ENCODE results near the gene SCPEP1. TPM values are rescaled to one million over a fixed set of nuclear protein-coding genes. Genes with fewer than 3 reads are reported as not detected.

SCPEP1 gene
- total and polyA plus RNA-seq, 5 donors from 2014 or later: 14.5 to 24.9 (median 23.0) TPM

GRCh38 chr17:57045868-57046704 is 68.2 kb downstream of the SCPEP1 start:
- H3K36me3 Mint-ChIP-seq: peaks cover 3% of the 10 kb centered on the region

GRCh38 chr17:57046749-57047148 is 68.8 kb downstream of the SCPEP1 start:
- no peaks in the 10 kb centered on the region for H3K9me3 ChIP-seq (ENCODE audit: control insufficient read depth in 2 of 2, low read length in 2 of 2)
- peak overlapping the region in 3 of 4 donors; percentile 35 to 62 (median 52) for H3K4me3 Mint-ChIP-seq
- no peak overlapping the region for H3K27ac ChIP-seq (ENCODE audit: insufficient read depth, low read length, poor library complexity, severe bottlenecking)
- peaks cover 0 to 2% (median 0%) of the 10 kb centered on the region in 7 donors for H3K9me3 Mint-ChIP-seq
- peaks cover 67% of the 10 kb centered on the region for H3K27me3 Mint-ChIP-seq
- ATAC-seq (ENCODE audit: low read depth in 2 of 2) (no peak), DNase-seq (peak in 1 of 3 donors; percentile 5)
- H3K4me1 ChIP-seq (ENCODE audit: control insufficient read depth, insufficient read depth, low read length, poor library complexity, severe bottlenecking): peaks cover 16% of the 10 kb centered on the region
- H3K4me3 ChIP-seq (ENCODE audit: low read depth, low read length): no peak overlapping the region
- peaks cover 5 to 14% (median 11%) of the 10 kb centered on the region in 4 donors for H3K4me1 Mint-ChIP-seq
- H3K36me3 ChIP-seq (ENCODE audit: control insufficient read depth, insufficient read depth, low read length): no peaks in the 10 kb centered on the region
- H3K27me3 ChIP-seq (ENCODE audit: control insufficient read depth, insufficient read depth, low read length): peaks cover 21% of the 10 kb centered on the region
- no peak overlapping the region for H3K27ac Mint-ChIP-seq
- H3K36me3 Mint-ChIP-seq: peaks cover 3% of the 10 kb centered on the region

More at GRCh38 chr17:57045868-57046704, 68.2 kb downstream of the SCPEP1 start:
- no peaks in the 10 kb centered on the region for H3K9me3 ChIP-seq (ENCODE audit: control insufficient read depth in 2 of 2, low read length in 2 of 2)
- peak; percentile 43 to 46 for ATAC-seq (ENCODE audit: low read depth in 2 of 2)
- peaks cover 23% of the 10 kb centered on the region for H3K27me3 ChIP-seq (ENCODE audit: control insufficient read depth, insufficient read depth, low read length)
- H3K4me1 ChIP-seq (ENCODE audit: control insufficient read depth, insufficient read depth, low read length, poor library complexity, severe bottlenecking): peaks cover 16% of the 10 kb centered on the region
- no peak overlapping the region for H3K27ac ChIP-seq (ENCODE audit: insufficient read depth, low read length, poor library complexity, severe bottlenecking)
- Mint-ChIP-seq H3K9me3 (peaks cover 0 to 2% (median 0%) of the 10 kb centered on the region in 7 donors), H3K4me3 (peak overlapping the region in 3 of 4 donors; percentile 52 to 86 (median 77)), H3K27ac (no peak overlapping the region), H3K27me3 (peaks cover 62% of the 10 kb centered on the region), H3K4me1 (peaks cover 5 to 14% (median 11%) of the 10 kb centered on the region in 4 donors)
- no peak overlapping the region for H3K4me3 ChIP-seq (ENCODE audit: low read depth, low read length)
- peak in 2 of 3 donors; percentile 14 to 22 for DNase-seq
- H3K36me3 ChIP-seq (ENCODE audit: control insufficient read depth, insufficient read depth, low read length): no peaks in the 10 kb centered on the region

- DNase-seq (no peak), ATAC-seq (ENCODE audit: low read depth in 2 of 2) (no peak)
- H3K9me3 ChIP-seq (ENCODE audit: control insufficient read depth in 2 of 2, low read length in 2 of 2): no peaks in the 10 kb centered on the region
- no peak overlapping the region for H3K27ac ChIP-seq (ENCODE audit: insufficient read depth, low read length, poor library complexity, severe bottlenecking)
- peaks cover 3% of the 10 kb centered on the region for H3K36me3 Mint-ChIP-seq
- H3K36me3 ChIP-seq (ENCODE audit: control insufficient read depth, insufficient read depth, low read length): no peaks in the 10 kb centered on the region
- peaks cover 5 to 14% (median 11%) of the 10 kb centered on the region in 4 donors for H3K4me1 Mint-ChIP-seq
- peak overlapping the region in 1 of 3 donors; percentile 0 for H3K27ac Mint-ChIP-seq
- H3K27me3 Mint-ChIP-seq: peaks cover 67% of the 10 kb centered on the region
- H3K4me1 ChIP-seq (ENCODE audit: control insufficient read depth, insufficient read depth, low read length, poor library complexity, severe bottlenecking): peaks cover 16% of the 10 kb centered on the region
- H3K4me3 Mint-ChIP-seq: no peak overlapping the region
- peaks cover 18% of the 10 kb centered on the region for H3K27me3 ChIP-seq (ENCODE audit: control insufficient read depth, insufficient read depth, low read length)
- peaks cover 0 to 2% (median 0%) of the 10 kb centered on the region in 7 donors for H3K9me3 Mint-ChIP-seq
- H3K4me3 ChIP-seq (ENCODE audit: low read depth, low read length): no peak overlapping the region
These were observed 70.2 kb downstream of the SCPEP1 start for GRCh38 chr17:57048096-57048495.

GRCh38 chr17:57050306-57050705 is 72.4 kb downstream of the SCPEP1 start:
- Mint-ChIP-seq H3K27me3 (peaks cover 62% of the 10 kb centered on the region), H3K4me1 (peaks cover 0 to 12% (median 10%) of the 10 kb centered on the region in 4 donors), H3K36me3 (no peaks in the 10 kb centered on the region), H3K4me3 (no peak overlapping the region), H3K9me3 (peaks cover 0 to 2% (median 0%) of the 10 kb centered on the region in 7 donors), H3K27ac (no peak overlapping the region)
- no peak overlapping the region for H3K4me3 ChIP-seq (ENCODE audit: low read depth, low read length)
- H3K36me3 ChIP-seq (ENCODE audit: control insufficient read depth, insufficient read depth, low read length): no peaks in the 10 kb centered on the region
- H3K27ac ChIP-seq (ENCODE audit: insufficient read depth, low read length, poor library complexity, severe bottlenecking): no peak overlapping the region
- ATAC-seq (ENCODE audit: low read depth in 2 of 2) (no peak), DNase-seq (no peak)
- peaks cover 10% of the 10 kb centered on the region for H3K27me3 ChIP-seq (ENCODE audit: control insufficient read depth, insufficient read depth, low read length)
- peaks cover 15% of the 10 kb centered on the region for H3K4me1 ChIP-seq (ENCODE audit: control insufficient read depth, insufficient read depth, low read length, poor library complexity, severe bottlenecking)
- no peaks in the 10 kb centered on the region for H3K9me3 ChIP-seq (ENCODE audit: control insufficient read depth in 2 of 2, low read length in 2 of 2)

GRCh38 chr17:57051886-57052361 is 74.0 kb downstream of the SCPEP1 start:
- no peak for DNase-seq
- ATAC-seq (ENCODE audit: low read depth in 2 of 2): no peak
- H3K4me3 ChIP-seq (ENCODE audit: low read depth, low read length): no peak overlapping the region
- H3K27ac Mint-ChIP-seq: no peak overlapping the region
- H3K36me3 ChIP-seq (ENCODE audit: control insufficient read depth, insufficient read depth, low read length): no peaks in the 10 kb centered on the region
- H3K36me3 Mint-ChIP-seq: no peaks in the 10 kb centered on the region
- H3K27me3 ChIP-seq (ENCODE audit: control insufficient read depth, insufficient read depth, low read length): peaks cover 8% of the 10 kb centered on the region
- H3K27ac ChIP-seq (ENCODE audit: insufficient read depth, low read length, poor library complexity, severe bottlenecking): no peak overlapping the region
- H3K9me3 Mint-ChIP-seq: peaks cover 0 to 2% (median 0%) of the 10 kb centered on the region in 7 donors
- H3K27me3 Mint-ChIP-seq: peaks cover 52% of the 10 kb centered on the region
- H3K4me3 Mint-ChIP-seq: no peak overlapping the region
- peaks cover 0 to 12% (median 3%) of the 10 kb centered on the region in 4 donors for H3K4me1 Mint-ChIP-seq
- H3K4me1 ChIP-seq (ENCODE audit: control insufficient read depth, insufficient read depth, low read length, poor library complexity, severe bottlenecking): no peaks in the 10 kb centered on the region
- no peaks in the 10 kb centered on the region for H3K9me3 ChIP-seq (ENCODE audit: control insufficient read depth in 2 of 2, low read length in 2 of 2)

Other genes starting within 250 kb of the SCPEP1 start
- 6.2 TPM for gene C17orf67, start 144.2 kb upstream of the SCPEP1 start, total RNA-seq
- gene C17orf67, start 144.2 kb upstream of the SCPEP1 start, polyA plus RNA-seq: 1 to 10 TPM; 1.5 to 2.4 (median 2.1) TPM
- gene DGKE, start 144.0 kb upstream of the SCPEP1 start, total RNA-seq: 45.5 TPM
- 1 to 10 TPM; 6.2 to 9.5 (median 7.4) TPM for gene DGKE, start 144.0 kb upstream of the SCPEP1 start, polyA plus RNA-seq
- gene TRIM25, start 64.1 kb upstream of the SCPEP1 start, total RNA-seq: 58.3 TPM
- gene TRIM25, start 64.1 kb upstream of the SCPEP1 start, polyA plus RNA-seq: 1 to 10 TPM; 4.6 to 7.8 (median 5.7) TPM
- 19.3 TPM for gene COIL, start 17.1 kb upstream of the SCPEP1 start, total RNA-seq
- gene COIL, start 17.1 kb upstream of the SCPEP1 start, polyA plus RNA-seq: 10 to 100 TPM; 15.4 to 21.4 (median 17.9) TPM
- gene AKAP1, start 107.1 kb downstream of the SCPEP1 start, total RNA-seq: 27.8 TPM
- 10 to 100 TPM in 3 of 4 donors, 1 to 10 TPM in 1; 9.8 to 16.7 (median 14.6) TPM for gene AKAP1, start 107.1 kb downstream of the SCPEP1 start, polyA plus RNA-seq

All from CD4-positive, CD25-positive, alpha-beta regulatory T cell (primary cell).